HAP-1 (cell line): ENCODE measurements around the gene ZNF625.

Experiments used
- DNase-seq, 2 experiments: peaks; one replicate each; pipeline ENCODE4 v3.0.0-alpha.2; 2016 to 2020; ENCODE audit warnings: low spot score in 2 of 2
- H3K27me3 ChIP-seq: fragments of 250-450 bp; sonication (Bioruptor Pico); 2 replicates; pipeline ENCODE4 v1.5.1; 2020; ENCODE audit warnings: low read depth, mild to moderate bottlenecking, moderate library complexity
- H3K36me3 ChIP-seq: fragments of 250-450 bp; sonication (Bioruptor Pico); replicated peaks from 2 replicates; pipeline ENCODE4 v1.5.1; 2020; ENCODE audit warnings: mild to moderate bottlenecking
- H3K4me1 ChIP-seq: fragments of 250-450 bp; sonication (Bioruptor Pico); 2 replicates; pipeline ENCODE4 v1.5.1; 2020; ENCODE audit warnings: mild to moderate bottlenecking
- H3K4me3 ChIP-seq: fragments of 250-450 bp; sonication (Bioruptor Pico); 2 replicates; pipeline ENCODE4 v1.5.1; 2020; ENCODE audit warnings: mild to moderate bottlenecking, moderate library complexity
- H3K9me3 ChIP-seq: fragments of 250-450 bp; sonication (Bioruptor Pico); 2 replicates; pipeline ENCODE4 v1.5.1; 2020; ENCODE audit warnings: mild to moderate bottlenecking, moderate library complexity
- in situ Hi-C: fragments of 300-500 bp; cut with MboI; formaldehyde crosslinking; loops from 3 replicates; pipeline ENCODE4 v1.14.3; 2020; ENCODE audit warnings: low sequenced_read_pairs, inconsistent platforms, mixed read lengths

ZNF625 gene

GRCh38 chr19:12159773-12160414 is 3.4 kb upstream of the ZNF625 start:
- Histone ChIP-seq H3K9me3 (no peaks in the 10 kb centered on the region), H3K36me3 (no peaks in the 10 kb centered on the region), H3K4me1 (no peaks in the 10 kb centered on the region), H3K4me3 (no peak overlapping the region), H3K27me3 (no peaks in the 10 kb centered on the region)
- in situ Hi-C loops: no loop called here
- DNase-seq: no peak

GRCh38 chr19:12155324-12155860 is 1.1 kb downstream of the ZNF625 start:
- Histone ChIP-seq H3K4me1 (no peaks in the 10 kb centered on the region), H3K27me3 (no peaks in the 10 kb centered on the region), H3K9me3 (no peaks in the 10 kb centered on the region), H3K36me3 (no peaks in the 10 kb centered on the region), H3K4me3 (no peak overlapping the region)
- in situ Hi-C loops: no loop called here
- DNase-seq: no peak

- peaks cover 5% of the 10 kb centered on the region; the same call in 1 of the 2 replicates for H3K4me1 ChIP-seq
- no peaks in the 10 kb centered on the region for H3K9me3 ChIP-seq
- in situ Hi-C loops: no loop called here
- no peak for DNase-seq
- H3K27me3 ChIP-seq: no peaks in the 10 kb centered on the region
- no peak overlapping the region for H3K4me3 ChIP-seq
- no peaks in the 10 kb centered on the region for H3K36me3 ChIP-seq
Observed at GRCh38 chr19:12145348-12145747, 11.2 kb downstream of the ZNF625 start.

- no peaks in the 10 kb centered on the region; the same call in 1 of the 2 replicates for H3K9me3 ChIP-seq
- H3K36me3 ChIP-seq: peaks cover 5% of the 10 kb centered on the region; the same call in 1 of the 2 replicates
- in situ Hi-C loops: no loop called here
- no peaks in the 10 kb centered on the region for H3K27me3 ChIP-seq
- H3K4me3 ChIP-seq: no peak overlapping the region
- no peak for DNase-seq
- H3K4me1 ChIP-seq: peaks cover 9% of the 10 kb centered on the region
Observed at GRCh38 chr19:12141405-12141736, 15.2 kb downstream of the ZNF625 start.

- Histone ChIP-seq H3K9me3 (no peaks in the 10 kb centered on the region; the same call in 1 of the 2 replicates), H3K27me3 (no peaks in the 10 kb centered on the region), H3K36me3 (peaks cover 9% of the 10 kb centered on the region), H3K4me3 (peak overlapping the region; percentile 91), H3K4me1 (peaks cover 9% of the 10 kb centered on the region)
- in situ Hi-C loops: no loop called here
- peak; percentile 81 to 93 for DNase-seq
Observed at GRCh38 chr19:12140545-12141404, 15.8 kb downstream of the ZNF625 start.

- peaks cover 16% of the 10 kb centered on the region for H3K36me3 ChIP-seq
- peak within 1 kb of the TSS; percentile 91 for H3K4me3 ChIP-seq
- no peaks in the 10 kb centered on the region for H3K27me3 ChIP-seq
- H3K9me3 ChIP-seq: no peaks in the 10 kb centered on the region; the same call in 1 of the 2 replicates
- H3K4me1 ChIP-seq: peaks cover 9% of the 10 kb centered on the region
- in situ Hi-C loops: no loop called here
- DNase-seq: peak; percentile 88 to 97
Observed at GRCh38 chr19:12139885-12140544, 16.5 kb downstream of the ZNF625 start, which contains the start of gene ZNF20. Gene ZNF20, minus strand, starts transcription at chr19:12140350. Its CDS starts 168 bp downstream, at chr19:12140182.

GRCh38 chr19:12139269-12139668 is 17.3 kb downstream of the ZNF625 start:
- Histone ChIP-seq H3K9me3 (peaks cover 2% of the 10 kb centered on the region; the same call in 1 of the 2 replicates), H3K4me1 (peaks cover 9% of the 10 kb centered on the region), H3K4me3 (peak overlapping the region; percentile 91), H3K36me3 (peaks cover 22% of the 10 kb centered on the region), H3K27me3 (no peaks in the 10 kb centered on the region)
- no peak for DNase-seq
- in situ Hi-C loops: no loop called here

- Histone ChIP-seq H3K4me3 (no peak overlapping the region), H3K27me3 (no peaks in the 10 kb centered on the region), H3K36me3 (peaks cover 40% of the 10 kb centered on the region), H3K4me1 (peaks cover 9% of the 10 kb centered on the region), H3K9me3 (peaks cover 11% of the 10 kb centered on the region)
- DNase-seq: no peak
- in situ Hi-C loops: no loop called here
Observed at GRCh38 chr19:12137221-12137940, 19.2 kb downstream of the ZNF625 start.

- no peaks in the 10 kb centered on the region for H3K27me3 ChIP-seq
- in situ Hi-C loops: no loop called here
- peaks cover 11% of the 10 kb centered on the region for H3K9me3 ChIP-seq
Observed at GRCh38 chr19:12133069-12133468, 23.5 kb downstream of the ZNF625 start.

GRCh38 chr19:12126707-12127106 is 29.8 kb downstream of the ZNF625 start:
- DNase-seq: peak in 1 of 2 experiments; percentile 18
- H3K27me3 ChIP-seq: no peaks in the 10 kb centered on the region
- H3K4me3 ChIP-seq: no peak overlapping the region
- no peaks in the 10 kb centered on the region for H3K9me3 ChIP-seq
- in situ Hi-C loops: no loop called here
- no peaks in the 10 kb centered on the region for H3K4me1 ChIP-seq
- no peaks in the 10 kb centered on the region for H3K36me3 ChIP-seq

More at GRCh38 chr19:12133069-12133468, 23.5 kb downstream of the ZNF625 start:
- H3K4me3 ChIP-seq: no peak overlapping the region
- peaks cover 40% of the 10 kb centered on the region for H3K36me3 ChIP-seq
- H3K4me1 ChIP-seq: no peaks in the 10 kb centered on the region
- no peak for DNase-seq

- Histone ChIP-seq H3K36me3 (no peaks in the 10 kb centered on the region), H3K4me1 (no peaks in the 10 kb centered on the region), H3K9me3 (peaks cover 10% of the 10 kb centered on the region; the same call in 1 of the 2 replicates), H3K27me3 (no peaks in the 10 kb centered on the region), H3K4me3 (no peak overlapping the region)
- DNase-seq: no peak
- in situ Hi-C loops: no loop called here
Observed at GRCh38 chr19:12117201-12117970, 39.1 kb downstream of the ZNF625 start.

- no peaks in the 10 kb centered on the region for H3K4me1 ChIP-seq
- H3K4me3 ChIP-seq: no peak overlapping the region
- H3K9me3 ChIP-seq: peaks cover 15% of the 10 kb centered on the region; the same call in 1 of the 2 replicates
- H3K27me3 ChIP-seq: no peaks in the 10 kb centered on the region
- H3K36me3 ChIP-seq: no peaks in the 10 kb centered on the region
- in situ Hi-C loops: no loop called here
- DNase-seq: no peak
Observed at GRCh38 chr19:12113121-12113520, 43.4 kb downstream of the ZNF625 start.
